B cell (primary cell): ENCODE data around the gene NUDT14. TPM values are rescaled to one million over a fixed set of nuclear protein-coding genes. Genes with fewer than 3 reads are reported as not detected.

Experiments used
- ATAC-seq: fragments of 200-7000 bp; cut with Tn5 transposase; one replicate; pipeline ENCODE4 v1.10.0; 2021; ENCODE audit warnings: low read depth, mild to moderate bottlenecking, moderate number of reproducible peaks, moderate library complexity
- CTCF ChIA-PET: fragments of 350-600 bp; sonication (Branson Sonifier 250); formaldehyde crosslinking; loops from one replicate; lab custom pipeline; 2021; ENCODE audit warnings: antibody characterized with exemption, inconsistent platforms; lab: Charles Lee
- POLR2A ChIA-PET: fragments of 350-600 bp; sonication (Branson Sonifier 250); formaldehyde crosslinking; loops from one replicate; lab custom pipeline; 2021; ENCODE audit warnings: antibody characterized with exemption; lab: Charles Lee
- DNase-seq: peaks from one replicate; pipeline ENCODE4 v3.0.0; 2013
- H2AFZ ChIP-seq: 2 replicates; pipeline ENCODE4 v1.6.1; 2012; ENCODE audit warnings: mild to moderate bottlenecking, low read depth, low read length; ENCODE audit not compliant: insufficient read depth, poor library complexity, severe bottlenecking
- H3K27ac ChIP-seq, 2 donors: 1 replicate in 1 of 2; 2 replicates in 1 of 2; pipeline ENCODE4 v1.5.1; 2012 to 2013; ENCODE audit warnings: low read length in 2 of 2, mild to moderate bottlenecking in 2 of 2, moderate library complexity in 1 of 2
- H3K27me3 ChIP-seq, 4 experiments: fragments of 200-600 bp in 1 of 4; sonication (generic) in 1 of 4; replicated peaks in 1 of 4; 1 replicate in 2 of 4; 2 replicates in 2 of 4; pipeline versions ENCODE4 v1.6.1 to v1.7.0; 2013 to 2016; ENCODE audit warnings: low read length in 3 of 4, mild to moderate bottlenecking in 2 of 4, mixed read lengths in 1 of 4, moderate library complexity in 1 of 4; ENCODE audit not compliant: insufficient read depth in 4 of 4, control insufficient read depth in 3 of 4; ENCODE audit errors: control extremely low read depth in 1 of 4
- H3K36me3 ChIP-seq, 2 experiments: replicated peaks in 1 of 2; 1 replicate in 1 of 2; 2 replicates in 1 of 2; pipeline versions ENCODE4 v1.6.1 to v1.7.1; 2013; ENCODE audit warnings: low read length in 1 of 2; ENCODE audit not compliant: insufficient read depth in 2 of 2, control insufficient read depth in 1 of 2; ENCODE audit errors: control extremely low read depth in 1 of 2, extremely low read depth in 1 of 2
- H3K4me1 ChIP-seq, 2 donors: fragments of 200-600 bp in 1 of 2; sonication (generic) in 1 of 2; 1 replicate in 1 of 2; 2 replicates in 1 of 2; pipeline versions ENCODE4 v1.5.1 to v1.6.1; 2013 to 2017; ENCODE audit warnings: low read length in 2 of 2; ENCODE audit not compliant: control insufficient read depth in 2 of 2, insufficient read depth in 2 of 2
- H3K4me2 ChIP-seq: replicated peaks from 2 replicates; pipeline ENCODE3; 2012; ENCODE audit warnings: mild to moderate bottlenecking, low read depth, low read length; ENCODE audit not compliant: poor library complexity, severe bottlenecking
- H3K4me3 ChIP-seq, 5 experiments: fragments of 200-600 bp in 1 of 5; sonication (generic) in 1 of 5; 1 replicate in 3 of 5; 2 replicates in 2 of 5; pipeline versions ENCODE4 v1.5.1 to v1.7.0; 2011 to 2016; ENCODE audit warnings: low read length in 4 of 5, mild to moderate bottlenecking in 4 of 5, low read depth in 2 of 5, control low read depth in 1 of 5, moderate library complexity in 1 of 5; ENCODE audit not compliant: insufficient read depth in 1 of 5; ENCODE audit errors: control extremely low read depth in 1 of 5, extremely low read depth in 1 of 5
- H3K79me2 ChIP-seq: fragments of 200-600 bp; sonication (generic); one replicate; pipeline ENCODE4 v1.6.0; 2016; ENCODE audit warnings: low read length; ENCODE audit not compliant: control insufficient read depth, insufficient read depth
- H3K9ac ChIP-seq: fragments of 200-600 bp; sonication (generic); 2 replicates; pipeline ENCODE4 v1.6.1; 2017; ENCODE audit warnings: mild to moderate bottlenecking, low read length, moderate library complexity
- H3K9me3 ChIP-seq, 3 donors: one replicate each; pipeline versions ENCODE4 v1.6.1 to v1.7.1; 2013; ENCODE audit warnings: low read length in 2 of 3; ENCODE audit not compliant: control insufficient read depth in 2 of 3, insufficient read depth in 1 of 3; ENCODE audit errors: control extremely low read depth in 1 of 3
- H4K20me1 ChIP-seq: 2 replicates; pipeline ENCODE4 v1.6.0; 2012; ENCODE audit warnings: mild to moderate bottlenecking, low read length; ENCODE audit not compliant: insufficient read depth, control insufficient read depth, poor library complexity, severe bottlenecking
- H3K27ac Mint-ChIP-seq: one replicate; pipeline ENCODE4 v1.8.0; 2021; ENCODE audit warnings: mixed read lengths
- H3K27me3 Mint-ChIP-seq: one replicate; pipeline ENCODE4 v1.8.0; 2021; ENCODE audit warnings: mixed read lengths
- H3K4me1 Mint-ChIP-seq: one replicate; pipeline ENCODE4 v1.8.0; 2021; ENCODE audit warnings: mixed read lengths
- H3K4me3 Mint-ChIP-seq: one replicate; pipeline ENCODE4 v1.8.0; 2021; ENCODE audit warnings: mixed read lengths
- H3K9me3 Mint-ChIP-seq: one replicate; pipeline ENCODE4 v1.8.0; 2022; ENCODE audit warnings: mixed read lengths; ENCODE audit not compliant: insufficient read depth
- CTCF ChIP-seq: fragments of 200-600 bp; IDR thresholded peaks from one replicate; pipeline ENCODE4 v1.8.0; 2022; ENCODE audit warnings: antibody characterized with exemption, mild to moderate bottlenecking
- EZH2 ChIP-seq: IDR thresholded peaks from 2 replicates; pipeline ENCODE4 v1.6.1; 2012; ENCODE audit warnings: borderline replicate concordance, low read depth, mild to moderate bottlenecking, moderate library complexity, low read length; ENCODE audit not compliant: insufficient read depth, poor library complexity, severe bottlenecking
- WGBS: methylation state at CpG from one replicate; pipeline ENCODE4 v1.1.5; 2013; ENCODE audit warnings: missing lambda C conversion rate; ENCODE audit not compliant: insufficient coverage; 5-methylcytosine and 5-hydroxymethylcytosine counted together
- intact Hi-C: fragments of 100-400 bp; cut with micrococcal nuclease; formaldehyde crosslinking; loops from one replicate; pipeline ENCODE4 v1.10.0; 2022
- polyA plus RNA-seq: library from polyadenylated mRNA; depleted of rRNA; stranded (reverse); fragments of >200 nt; gene quantifications from 2 replicates; pipeline ENCODE4 v1.2.3, GENCODE V29; 2012
- total RNA-seq, 2 donors: library from RNA; stranded (reverse); fragments of 120-200 nt in 1 of 2; gene quantifications; 1 replicate in 1 of 2; 2 replicates in 1 of 2; pipeline versions ENCODE4 v1.2.3 to v1.2.4, GENCODE V29; 2013 to 2022

Gene NUDT14
- total and polyA plus RNA-seq, 2 donors (not counting 1 experiment from before 2014, with no cell fraction given): 17.4 to 31.6 TPM

GRCh38 chr14:105150026-105150367 lies 31.1 kb downstream of the NUDT14 start:
- ATAC-seq (no peak), DNase-seq (no peak)
- ChIA-PET CTCF (no interaction called here), POLR2A (no interaction called here)
- intact Hi-C loops: no loop called here
- Histone ChIP-seq H3K9ac (no peak overlapping the region), H3K4me2 (no peak overlapping the region), H3K36me3 (no peaks in the 10 kb centered on the region), H4K20me1 (no peaks in the 10 kb centered on the region), H3K27ac (no peak overlapping the region), H3K9me3 (no peaks in the 10 kb centered on the region), H3K27me3 (no peaks in the 10 kb centered on the region), H3K4me3 (no peak overlapping the region), H2AFZ (no peak overlapping the region), H3K79me2 (no peaks in the 10 kb centered on the region), H3K4me1 (no peaks in the 10 kb centered on the region)
- H3K27me3 Mint-ChIP-seq: no peaks in the 10 kb centered on the region
- H3K9me3 Mint-ChIP-seq: no peaks in the 10 kb centered on the region
- H3K27ac Mint-ChIP-seq: no peak overlapping the region
- no peaks in the 10 kb centered on the region for H3K4me1 Mint-ChIP-seq
- H3K4me3 Mint-ChIP-seq: no peak overlapping the region
- TF ChIP-seq EZH2 (no peak), CTCF (no peak)
- 80% methylated on average over 4 of the region's 4 CpGs for WGBS

- no peaks in the 10 kb centered on the region for H3K27me3 Mint-ChIP-seq
These were observed 31.8 kb downstream of the NUDT14 start for GRCh38 chr14:105149146-105149781.

More at GRCh38 chr14:105149146-105149781, 31.8 kb downstream of the NUDT14 start:
- no peaks in the 10 kb centered on the region for H3K79me2 ChIP-seq
- Mint-ChIP-seq H3K4me3 (no peak overlapping the region), H3K9me3 (no peaks in the 10 kb centered on the region), H3K27ac (no peak overlapping the region), H3K4me1 (no peaks in the 10 kb centered on the region)
- ChIA-PET CTCF (no interaction called here), POLR2A (no interaction called here)
- DNase-seq (no peak), ATAC-seq (no peak)
- H3K9me3 ChIP-seq: no peaks in the 10 kb centered on the region
- TF ChIP-seq EZH2: no peak
- TF ChIP-seq CTCF: no peak
- H3K4me2 ChIP-seq: no peak overlapping the region
- H3K27ac ChIP-seq: no peak overlapping the region
- no peaks in the 10 kb centered on the region for H3K27me3 ChIP-seq
- H4K20me1 ChIP-seq: no peaks in the 10 kb centered on the region
- no peaks in the 10 kb centered on the region for H3K4me1 ChIP-seq
- intact Hi-C loops: no loop called here
- no peak overlapping the region for H3K9ac ChIP-seq
- no peak overlapping the region for H3K4me3 ChIP-seq
- no peak overlapping the region for H2AFZ ChIP-seq
- WGBS: 86% methylated on average over 15 of the region's 18 CpGs
- H3K36me3 ChIP-seq: no peaks in the 10 kb centered on the region
